Endothelial cell of umbilical vein (primary cell): ENCODE results near the gene RAD51B. TPM values are rescaled to one million over a fixed set of nuclear protein-coding genes. Genes with fewer than 3 reads are reported as not detected.

Experiments
- BruUV-seq: library from RNA; stranded (reverse); fragments of 400-500 nt; replicated peaks from 2 replicates; lab custom pipeline; 2021; lab: Mats Ljungman, UMichigan
- CTCF ChIA-PET: fragments of 300-600, 350-600 bp; sonication (Branson Sonifier 250); formaldehyde crosslinking; loops from one replicate; lab custom pipeline; 2021; ENCODE audit warnings: antibody characterized with exemption, inconsistent platforms; lab: Charles Lee
- POLR2A ChIA-PET: fragments of 300-600, 350-600 bp; sonication (Branson Sonifier 250); formaldehyde crosslinking; loops from one replicate; lab custom pipeline; 2021; ENCODE audit warnings: antibody characterized with exemption, inconsistent platforms; lab: Charles Lee
- DNase-seq: peaks from one replicate; pipeline ENCODE4 v3.0.0-alpha.2; 2011; ENCODE audit warnings: low read depth, low spot score
- FAIRE-seq: peaks from 2 replicates; lab custom pipeline; 2011; peaks lifted over from hg19 to GRCh38; lab: Jason Lieb, UNC
- H2AFZ ChIP-seq: 2 replicates; pipeline ENCODE4 v1.6.0; 2012; ENCODE audit warnings: low read depth, low read length, control low read depth, inconsistent platforms
- H3K27ac ChIP-seq: 2 replicates; pipeline ENCODE4 v1.5.1; 2011; ENCODE audit warnings: low read depth, mild to moderate bottlenecking, control low read depth, low read length, moderate library complexity; ENCODE audit not compliant: insufficient read depth
- H3K27me3 ChIP-seq, 2 experiments: 2 replicates each; pipeline versions ENCODE4 v1.6.0 to v1.6.1; 2011; ENCODE audit warnings: low read length in 2 of 2, mixed read lengths in 1 of 2; ENCODE audit not compliant: control insufficient read depth in 2 of 2, insufficient read depth in 2 of 2
- H3K36me3 ChIP-seq, 2 experiments: 2 replicates in 1 of 2; 3 replicates in 1 of 2; pipeline ENCODE4 v1.5.1; 2011; ENCODE audit warnings: low read length in 2 of 2, mild to moderate bottlenecking in 1 of 2, moderate library complexity in 1 of 2; ENCODE audit not compliant: control insufficient read depth in 2 of 2, insufficient read depth in 2 of 2; ENCODE audit errors: extremely low read depth in 1 of 2
- H3K4me1 ChIP-seq: 3 replicates; pipeline ENCODE4 v1.5.1; 2011; ENCODE audit warnings: mild to moderate bottlenecking, low read length; ENCODE audit not compliant: control insufficient read depth, insufficient read depth; ENCODE audit errors: extremely low read depth
- H3K4me2 ChIP-seq: 2 replicates; pipeline ENCODE4 v1.6.1; 2011; ENCODE audit warnings: low read length, control low read depth, mixed read lengths; ENCODE audit not compliant: insufficient read depth
- H3K4me3 ChIP-seq, 3 experiments: fragments of 200-600 bp in 1 of 3; sonication (generic), shearing (Covaris generic) in 1 of 3; replicated peaks in 1 of 3; 2 replicates each; pipeline ENCODE4 v1.5.1; 2011 to 2016; ENCODE audit warnings: control low read depth in 3 of 3, low read length in 3 of 3, mild to moderate bottlenecking in 2 of 3, inconsistent platforms in 1 of 3, low read depth in 1 of 3, moderate library complexity in 1 of 3; ENCODE audit not compliant: insufficient read depth in 1 of 3
- H3K79me2 ChIP-seq: 2 replicates; pipeline ENCODE4 v1.6.0; 2012; ENCODE audit warnings: low read length, inconsistent platforms; ENCODE audit not compliant: control insufficient read depth, insufficient read depth
- H3K9ac ChIP-seq: replicated peaks from 2 replicates; pipeline ENCODE3; 2011; ENCODE audit warnings: low read length, control low read depth; ENCODE audit not compliant: insufficient read depth; ENCODE audit errors: extremely low read depth
- H3K9me1 ChIP-seq: replicated peaks from 3 replicates; pipeline ENCODE4 v1.6.0; 2011; ENCODE audit warnings: mild to moderate bottlenecking, low read length; ENCODE audit not compliant: control insufficient read depth, insufficient read depth; ENCODE audit errors: extremely low read depth
- H3K9me3 ChIP-seq: replicated peaks from 2 replicates; pipeline ENCODE4 v1.5.1; 2012; ENCODE audit warnings: low read length, inconsistent platforms; ENCODE audit not compliant: control insufficient read depth, insufficient read depth
- H4K20me1 ChIP-seq: replicated peaks from 2 replicates; pipeline ENCODE3; 2011; ENCODE audit warnings: mild to moderate bottlenecking, low read length; ENCODE audit not compliant: control insufficient read depth, insufficient read depth; ENCODE audit errors: extremely low read depth
- EZH2 ChIP-seq: IDR thresholded peaks from 2 replicates; pipeline ENCODE4 v1.6.1; 2012; ENCODE audit warnings: borderline replicate concordance, low read depth, mild to moderate bottlenecking, moderate library complexity, low read length, inconsistent platforms; ENCODE audit not compliant: severe bottlenecking
- FOS ChIP-seq: IDR thresholded peaks from 2 replicates; pipeline ENCODE4 v1.6.1; 2011; ENCODE audit warnings: mild to moderate bottlenecking, low read length, moderate library complexity, borderline replicate concordance; ENCODE audit not compliant: insufficient read depth
- GATA2 ChIP-seq: IDR thresholded peaks from 2 replicates; pipeline ENCODE4 v1.7.0; 2011; ENCODE audit warnings: low read depth, mild to moderate bottlenecking, moderate library complexity, mixed read lengths, low read length; ENCODE audit not compliant: insufficient read length, insufficient read depth
- JUN ChIP-seq: IDR thresholded peaks from 2 replicates; pipeline ENCODE4 v1.6.1; 2011; ENCODE audit warnings: borderline replicate concordance, low read depth; ENCODE audit not compliant: insufficient read length, insufficient read depth
- MYC ChIP-seq: IDR thresholded peaks from one replicate; pipeline ENCODE4 v1.6.1; 2011; ENCODE audit warnings: mild to moderate bottlenecking, low read depth, low read length
- POLR2A ChIP-seq: IDR thresholded peaks from 2 replicates; pipeline ENCODE4 v1.6.1; 2012; ENCODE audit warnings: low read depth, mild to moderate bottlenecking, control low read depth, low read length
- POLR2AphosphoS5 ChIP-seq: IDR thresholded peaks from 2 replicates; pipeline ENCODE4 v1.6.1; 2012; ENCODE audit warnings: low read depth, mild to moderate bottlenecking, control low read depth, low read length, moderate library complexity; ENCODE audit not compliant: insufficient read depth
- dilution Hi-C: fragments of 300-500 bp; cut with MboI; formaldehyde crosslinking; loops from one replicate; pipeline ENCODE4 v1.15.0; 2019; ENCODE audit warnings: low sequenced_read_pairs; ENCODE audit not compliant: extremely low pct_ligation_motif_present
- intact Hi-C: fragments of 100-400 bp; cut with micrococcal nuclease; formaldehyde crosslinking; loops from one replicate; pipeline ENCODE4 v1.10.0; 2022
- polyA plus RNA-seq, 4 experiments: library from polyadenylated mRNA; depleted of rRNA in 3 of 4; stranded (reverse) in 3 of 4; unstranded in 1 of 4; fragments of >200 nt; gene quantifications; 2 replicates each; pipeline versions ENCODE4 v1.2.1 to v1.2.3, GENCODE V29; 2011 to 2012; ENCODE audit warnings: missing spikeins in 1 of 4
- total RNA-seq: library from RNA; stranded (reverse); gene quantifications from 2 replicates; pipeline ENCODE4 v1.2.3, GENCODE V29; 2021
- TF ChIP-seq, protein P1 (sequence below): IDR thresholded peaks from 2 replicates; pipeline ENCODE4 v1.6.1; 2011; ENCODE audit not compliant: insufficient read depth, insufficient read length
- TF ChIP-seq, protein P2 (sequence below), 2 donors: IDR thresholded peaks; 1 replicate in 1 of 2; 2 replicates in 1 of 2; pipeline ENCODE4 v1.5.1; 2011; ENCODE audit warnings: low read length in 2 of 2, mild to moderate bottlenecking in 2 of 2, moderate library complexity in 2 of 2, control low read depth in 1 of 2, inconsistent platforms in 1 of 2, low read depth in 1 of 2; ENCODE audit not compliant: insufficient read depth in 1 of 2; ENCODE audit errors: extremely low read depth in 1 of 2

The RAD51B gene
- total and polyA plus RNA-seq, 2 donors (not counting 3 experiments of a cell fraction or from before 2014, with no cell fraction given) = 3.9 to 19.0 TPM

DNA sequence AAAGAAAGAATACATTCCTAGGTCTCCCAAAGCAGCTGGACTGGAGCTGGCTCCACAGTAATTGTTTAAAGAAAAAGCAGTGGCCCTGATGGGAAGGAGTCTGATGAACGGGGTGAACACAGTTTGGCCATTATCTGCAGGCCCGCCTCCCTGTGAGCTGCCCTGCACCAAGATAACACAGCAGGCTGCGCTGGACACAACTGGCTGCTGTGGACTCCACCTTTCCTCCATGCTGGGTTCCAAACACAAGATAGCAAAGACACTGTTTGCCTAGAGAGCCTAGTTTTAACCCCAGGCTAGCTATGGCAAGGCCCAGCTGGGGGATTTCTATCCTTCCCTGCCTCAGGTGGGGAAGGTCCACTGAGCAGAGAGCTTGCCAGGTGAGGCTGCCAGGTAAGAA lies 938.7 kb downstream of the RAD51B start:
- Histone ChIP-seq H3K79me2 (no peaks in the 10 kb centered on the region), H3K36me3 (no peaks in the 10 kb centered on the region), H3K4me3 (no peak overlapping the region), H3K9ac (no peak overlapping the region), H3K27me3 (no peaks in the 10 kb centered on the region), H3K9me1 (no peaks in the 10 kb centered on the region), H3K4me1 (peaks cover 32% of the 10 kb centered on the region), H3K9me3 (no peaks in the 10 kb centered on the region), H3K27ac (no peak overlapping the region), H2AFZ (no peak overlapping the region), H4K20me1 (no peaks in the 10 kb centered on the region), H3K4me2 (no peak overlapping the region)
- BruUV-seq = no TSS peak
- DNase-seq (no peak), FAIRE-seq (no peak)
- ChIA-PET POLR2A (interaction anchor here (0.7 kb wide), 1 partner anchor 30 kb away, joined by 3 read pairs; no protein-coding TSS in a partner anchor), CTCF (no interaction called here)
- TF ChIP-seq FOS (no peak), EZH2 (no peak), GATA2 (no peak), MYC (no peak), JUN (no peak), POLR2A (no peak), POLR2AphosphoS5 (no peak)
- TF ChIP-seq, protein P1, sequence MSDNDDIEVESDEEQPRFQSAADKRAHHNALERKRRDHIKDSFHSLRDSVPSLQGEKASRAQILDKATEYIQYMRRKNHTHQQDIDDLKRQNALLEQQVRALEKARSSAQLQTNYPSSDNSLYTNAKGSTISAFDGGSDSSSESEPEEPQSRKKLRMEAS = no peak
- TF ChIP-seq, protein P2, sequence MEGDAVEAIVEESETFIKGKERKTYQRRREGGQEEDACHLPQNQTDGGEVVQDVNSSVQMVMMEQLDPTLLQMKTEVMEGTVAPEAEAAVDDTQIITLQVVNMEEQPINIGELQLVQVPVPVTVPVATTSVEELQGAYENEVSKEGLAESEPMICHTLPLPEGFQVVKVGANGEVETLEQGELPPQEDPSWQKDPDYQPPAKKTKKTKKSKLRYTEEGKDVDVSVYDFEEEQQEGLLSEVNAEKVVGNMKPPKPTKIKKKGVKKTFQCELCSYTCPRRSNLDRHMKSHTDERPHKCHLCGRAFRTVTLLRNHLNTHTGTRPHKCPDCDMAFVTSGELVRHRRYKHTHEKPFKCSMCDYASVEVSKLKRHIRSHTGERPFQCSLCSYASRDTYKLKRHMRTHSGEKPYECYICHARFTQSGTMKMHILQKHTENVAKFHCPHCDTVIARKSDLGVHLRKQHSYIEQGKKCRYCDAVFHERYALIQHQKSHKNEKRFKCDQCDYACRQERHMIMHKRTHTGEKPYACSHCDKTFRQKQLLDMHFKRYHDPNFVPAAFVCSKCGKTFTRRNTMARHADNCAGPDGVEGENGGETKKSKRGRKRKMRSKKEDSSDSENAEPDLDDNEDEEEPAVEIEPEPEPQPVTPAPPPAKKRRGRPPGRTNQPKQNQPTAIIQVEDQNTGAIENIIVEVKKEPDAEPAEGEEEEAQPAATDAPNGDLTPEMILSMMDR (IDR thresholded peaks at IDR 0.05; ENCODE audit: extremely low read depth in 1 of 2, insufficient read depth in 1 of 2, low read depth in 1 of 2, low read length in 2 of 2) = no peak
- intact Hi-C loops = no loop called here
- dilution Hi-C loops = no loop called here
